ENCODE measurements around the gene FAM228B.

- TF ChIP-seq CTCF (IDR thresholded peaks at IDR 0.05), result no peak
- no peak for TF ChIP-seq POLR2A (IDR thresholded peaks at IDR 0.05)
- no peak for TF ChIP-seq EP300 (IDR thresholded peaks at IDR 0.05)
These were observed 80.5 kb downstream of the FAM228B start for GRCh38 chr2:24203787-24204150.
